HEK293T (cell line): ENCODE results near the gene SLC25A42.
A peak's percentile ranks its signal among the peaks of the same experiment; 100 is the strongest.
"Not testable (repeated sequence)": the region's sequence is repeated elsewhere in the genome, so short reads cannot be mapped to it uniquely, and the experiment has no call there.

Experiments used
- CTCF ChIA-PET: fragments of 350-600 bp; formaldehyde crosslinking; extraction: SDS; loops from one replicate; lab custom pipeline; 2021; ENCODE audit warnings: antibody characterized with exemption, inconsistent platforms; lab: Yijun Ruan, JAX
- POLR2A ChIA-PET: fragments of 350-600 bp; formaldehyde crosslinking; extraction: SDS; loops from one replicate; lab custom pipeline; 2020; ENCODE audit warnings: antibody characterized with exemption, inconsistent platforms; lab: Yijun Ruan, JAX
- DNase-seq: peaks from one replicate; pipeline ENCODE4 v3.0.0; 2012; ENCODE audit warnings: mixed read lengths; ENCODE audit errors: extremely low spot score
- ARNT ChIP-seq: fragments of 450-650 bp; IDR thresholded peaks from 2 replicates; pipeline ENCODE4 v1.6.1; 2017; ENCODE audit warnings: mild to moderate bottlenecking
- BHLHE40 ChIP-seq: fragments of 450-650 bp; IDR thresholded peaks from 2 replicates; pipeline ENCODE4 v1.6.1; 2016; ENCODE audit warnings: mild to moderate bottlenecking, moderate library complexity, borderline replicate concordance
- CTBP1 ChIP-seq: fragments of 450-650 bp; IDR thresholded peaks from 2 replicates; pipeline ENCODE4 v1.6.1; 2016; ENCODE audit warnings: borderline replicate concordance
- ELF4 ChIP-seq: fragments of 450-650 bp; IDR thresholded peaks from 2 replicates; pipeline ENCODE4 v1.6.1; 2017; ENCODE audit warnings: antibody characterized with exemption
- FOXA1 ChIP-seq: fragments of 450-650 bp; IDR thresholded peaks from 2 replicates; pipeline ENCODE4 v1.6.1; 2016; ENCODE audit warnings: mild to moderate bottlenecking
- FOXK2 ChIP-seq: fragments of 450-650 bp; IDR thresholded peaks from 2 replicates; pipeline ENCODE4 v1.6.1; 2016; ENCODE audit warnings: mild to moderate bottlenecking
- FOXM1 ChIP-seq: fragments of 450-650 bp; IDR thresholded peaks from 2 replicates; pipeline ENCODE4 v1.6.1; 2017; ENCODE audit warnings: mild to moderate bottlenecking, borderline replicate concordance
- HDGF ChIP-seq: fragments of 450-650 bp; IDR thresholded peaks from 2 replicates; pipeline ENCODE4 v1.6.1; 2017; ENCODE audit warnings: antibody characterized with exemption, borderline replicate concordance
- L3MBTL2 ChIP-seq: fragments of 450-650 bp; conservative IDR thresholded peaks from 2 replicates; pipeline ENCODE4 v1.6.1; 2016; ENCODE audit warnings: mild to moderate bottlenecking
- LEF1 ChIP-seq: fragments of 450-650 bp; IDR thresholded peaks from 2 replicates; pipeline ENCODE4 v1.6.1; 2017; ENCODE audit warnings: mild to moderate bottlenecking, borderline replicate concordance
- NFRKB ChIP-seq: fragments of 450-650 bp; IDR thresholded peaks from 2 replicates; pipeline ENCODE4 v1.6.1; 2016; ENCODE audit warnings: mild to moderate bottlenecking, moderate library complexity
- PKNOX1 ChIP-seq: fragments of 450-650 bp; IDR thresholded peaks from 2 replicates; pipeline ENCODE4 v1.6.1; 2016
- SP1 ChIP-seq: fragments of 450-650 bp; IDR thresholded peaks from 2 replicates; pipeline ENCODE4 v1.6.1; 2017
- SUZ12 ChIP-seq: fragments of 450-650 bp; IDR thresholded peaks from 2 replicates; pipeline ENCODE4 v1.6.1; 2016; ENCODE audit warnings: mild to moderate bottlenecking
- TARDBP ChIP-seq: fragments of 450-650 bp; IDR thresholded peaks from 2 replicates; pipeline ENCODE4 v1.6.1; 2016
- ZNF384 ChIP-seq: fragments of 450-650 bp; IDR thresholded peaks from 2 replicates; pipeline ENCODE4 v1.6.1; 2016

SLC25A42 gene

GRCh38 chr19:19101540-19101939, 37.7 kb downstream of the SLC25A42 start:
- TF ChIP-seq SUZ12 (no peak), BHLHE40 (no peak), ZNF384 (no peak), ELF4 (no peak), HDGF (no peak), LEF1 (no peak), TARDBP (no peak), FOXM1 (no peak), SP1 (no peak), ARNT (no peak), FOXA1 (no peak), FOXK2 (no peak), CTBP1 (no peak), PKNOX1 (no peak), L3MBTL2 (no peak)
- CTCF ChIA-PET = no interaction called here
- DNase-seq = no peak
- POLR2A ChIA-PET = no interaction called here

GRCh38 chr19:19102566-19102965, 38.8 kb downstream of the SLC25A42 start:
- CTCF ChIA-PET, DNase-seq: not testable (repeated sequence)

GRCh38 chr19:19103167-19103566, 39.4 kb downstream of the SLC25A42 start:
- ChIA-PET CTCF (interaction anchor here (0.9 kb wide), 1 partner anchor 12 kb away, joined by 3 read pairs; no protein-coding TSS in a partner anchor), POLR2A (no interaction called here)
- TF ChIP-seq CTBP1 = no peak
- DNase-seq = no peak

More at GRCh38 chr19:19102566-19102965, 38.8 kb downstream of the SLC25A42 start:
- POLR2A ChIA-PET = not testable (repeated sequence)

GRCh38 chr19:19105365-19106055, 41.7 kb downstream of the SLC25A42 start:
- TF ChIP-seq HDGF (no peak), CTBP1 (no peak), FOXM1 (no peak), ELF4 (no peak), L3MBTL2 (peak; percentile 86), ZNF384 (no peak), FOXA1 (no peak), LEF1 (no peak), FOXK2 (no peak), NFRKB (no peak), SUZ12 (no peak), SP1 (no peak), PKNOX1 (peak; percentile 30; the same call in 1 of the 2 replicates), BHLHE40 (no peak), ARNT (no peak), TARDBP (no peak)
- ChIA-PET CTCF (no interaction called here), POLR2A (interaction anchor here (0.6 to 2.0 kb wide), 7 partner anchors 10 to 43 kb away, joined by 3 to 6 read pairs (median 3); no protein-coding TSS in a partner anchor)
- DNase-seq = peak; percentile 89

- ChIA-PET CTCF (no interaction called here), POLR2A (interaction anchor here (1.0 to 2.0 kb wide), 5 partner anchors 10 to 43 kb away, joined by 3 to 6 read pairs (median 4); no protein-coding TSS in a partner anchor)
- DNase-seq = peak; percentile 39
- no peak for TF ChIP-seq HDGF
- no peak for TF ChIP-seq ELF4
- no peak for TF ChIP-seq CTBP1
- no peak for TF ChIP-seq FOXK2
- TF ChIP-seq NFRKB = no peak
- TF ChIP-seq SUZ12 = no peak
- TF ChIP-seq FOXA1 = no peak
- no peak for TF ChIP-seq LEF1
- TF ChIP-seq PKNOX1 = no peak
- TF ChIP-seq FOXM1 = no peak
- no peak for TF ChIP-seq BHLHE40
- TF ChIP-seq L3MBTL2 = no peak
- TF ChIP-seq SP1 = no peak
Observed at GRCh38 chr19:19106056-19106551, 42.3 kb downstream of the SLC25A42 start.

GRCh38 chr19:19106938-19107337, 43.1 kb downstream of the SLC25A42 start:
- DNase-seq, POLR2A ChIA-PET, CTCF ChIA-PET: not testable (repeated sequence)
